CD4-positive, alpha-beta T cell treated with Interleukin-4 for 4 hours (primary cell): ENCODE measurements around the gene ATG5.

Source experiments
- DNase-seq: peaks from one replicate; pipeline ENCODE4 v3.0.0-alpha.2; 2020

The ATG5 gene

DNA sequence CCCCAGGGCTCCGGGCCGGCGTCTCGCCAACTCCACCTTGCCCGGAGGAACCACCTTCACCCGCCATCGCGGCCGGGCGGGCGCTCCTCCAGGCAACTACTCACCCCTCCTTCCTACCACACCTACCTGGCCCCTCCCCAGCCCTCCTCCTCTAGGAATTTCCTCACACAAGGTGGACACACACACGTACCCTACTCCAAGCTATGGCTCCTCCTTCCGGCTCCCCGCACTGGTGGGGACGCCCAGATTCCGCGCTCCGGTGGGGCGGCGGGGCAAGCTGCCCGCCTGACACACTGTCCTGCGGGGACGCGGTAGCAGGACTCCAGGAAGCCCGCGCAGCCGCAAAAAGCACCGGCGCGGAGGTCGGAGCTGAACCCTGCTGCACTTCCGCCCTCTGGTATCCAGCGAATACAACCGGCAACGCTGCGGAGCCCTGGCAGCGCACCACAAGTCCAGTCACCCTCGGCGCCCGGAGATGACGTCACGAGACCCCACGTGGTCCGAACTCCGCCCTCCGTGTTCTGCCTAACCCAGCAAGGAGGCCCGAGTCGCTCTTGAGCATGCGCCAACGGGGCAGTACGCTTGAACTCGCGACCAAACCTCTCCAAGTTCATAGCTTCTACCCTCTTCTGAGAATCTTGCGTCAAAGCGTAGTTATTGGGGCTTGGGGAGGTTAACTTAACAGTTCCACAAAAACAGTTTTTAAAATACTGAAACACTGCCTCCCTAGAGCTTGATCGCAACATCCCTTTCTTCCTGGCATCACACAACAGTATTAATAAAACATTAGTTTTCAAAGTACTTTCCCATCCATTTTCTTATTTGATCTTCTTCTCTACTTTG is at the start of gene ATG5:
TSS of gene ATG5 (minus strand) at position 425 of the 843 bp plus-strand sequence. CDS start 9,552 bp downstream, outside the sequence.
- DNase-seq = peak; percentile 100

DNA sequence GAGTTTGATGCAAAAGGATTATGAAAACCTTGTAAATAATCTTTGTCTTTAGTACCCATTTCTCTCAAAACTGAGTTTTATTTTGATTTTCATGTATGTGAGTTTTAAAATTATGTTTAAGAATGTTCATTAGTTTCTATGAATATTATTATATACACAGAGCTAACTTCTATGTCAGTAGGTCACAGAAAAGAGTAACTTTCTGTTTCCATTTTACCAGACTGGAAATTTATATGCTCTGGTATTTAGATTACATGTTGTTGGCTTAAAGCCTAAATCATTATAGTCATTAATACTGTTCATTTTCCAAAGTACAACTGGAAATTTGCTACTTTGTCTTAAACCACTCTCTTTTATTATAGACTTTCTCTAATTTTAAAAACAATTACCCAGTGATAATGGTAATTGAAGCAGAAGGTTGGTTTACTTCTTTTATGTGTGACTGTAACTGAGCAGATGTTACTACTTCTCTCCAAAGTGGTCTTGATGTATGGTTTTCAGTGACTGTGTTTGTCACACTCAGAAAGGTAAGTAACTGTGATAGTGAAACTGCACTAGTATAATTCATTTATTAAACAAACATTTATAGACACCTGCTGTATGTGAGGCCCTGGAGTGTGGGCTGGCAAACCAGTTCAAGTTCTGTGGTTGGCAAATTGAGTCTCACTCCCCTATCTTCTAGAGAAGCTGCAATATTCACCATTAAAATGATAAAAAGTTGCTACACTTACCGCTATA is 48.1 kb upstream of the ATG5 start:
- no peak for DNase-seq

DNA sequence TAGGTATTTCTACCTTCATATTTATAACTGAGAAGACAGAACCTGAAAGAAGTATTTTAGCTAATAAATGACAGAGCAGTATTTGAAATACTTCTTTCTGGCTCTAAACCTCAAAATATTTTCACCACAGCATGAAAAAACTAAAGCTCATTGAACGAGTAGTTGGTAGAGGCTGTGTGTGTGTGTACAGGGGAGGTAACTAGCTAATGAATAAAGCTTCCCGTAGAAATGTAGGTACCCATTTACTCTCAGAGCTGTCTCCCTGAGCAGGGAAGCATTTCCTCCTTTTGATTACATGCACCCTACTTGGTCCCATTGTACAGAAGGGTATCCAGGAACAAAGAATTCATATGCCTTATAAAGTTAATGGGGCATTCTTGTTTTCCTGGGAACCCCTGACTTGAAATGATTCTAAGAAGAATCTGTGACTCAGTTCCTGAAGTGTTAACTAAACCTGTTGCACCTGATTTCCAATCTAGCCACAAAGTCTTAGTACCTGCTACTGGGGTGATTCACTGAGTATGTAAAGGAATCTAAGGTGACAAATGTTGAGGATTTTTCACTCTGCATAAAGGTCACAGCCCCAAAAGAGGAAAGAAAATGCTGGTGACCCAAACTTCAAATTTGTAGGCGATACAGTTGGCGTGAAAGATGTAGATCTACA is 47.4 kb upstream of the ATG5 start:
- DNase-seq = no peak

DNA sequence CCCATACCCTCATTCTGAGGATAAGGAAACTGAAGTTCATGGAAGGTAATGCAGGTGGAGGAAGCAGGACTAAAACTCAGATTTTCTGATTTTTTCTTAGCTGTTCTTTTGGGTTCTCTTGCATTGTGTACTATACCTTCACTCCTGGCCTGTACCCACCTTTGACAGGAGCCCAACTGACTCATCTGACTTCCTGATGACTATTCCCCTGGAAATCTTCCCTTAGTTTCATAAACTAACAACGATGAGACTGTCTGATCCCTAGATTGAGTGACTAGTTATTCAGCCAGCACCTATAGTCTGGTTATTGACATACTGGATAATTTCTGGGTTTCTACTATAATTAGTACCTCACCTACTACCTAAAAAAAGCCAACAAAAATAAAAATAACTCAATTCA is 45.1 kb upstream of the ATG5 start:
- no peak for DNase-seq

DNA sequence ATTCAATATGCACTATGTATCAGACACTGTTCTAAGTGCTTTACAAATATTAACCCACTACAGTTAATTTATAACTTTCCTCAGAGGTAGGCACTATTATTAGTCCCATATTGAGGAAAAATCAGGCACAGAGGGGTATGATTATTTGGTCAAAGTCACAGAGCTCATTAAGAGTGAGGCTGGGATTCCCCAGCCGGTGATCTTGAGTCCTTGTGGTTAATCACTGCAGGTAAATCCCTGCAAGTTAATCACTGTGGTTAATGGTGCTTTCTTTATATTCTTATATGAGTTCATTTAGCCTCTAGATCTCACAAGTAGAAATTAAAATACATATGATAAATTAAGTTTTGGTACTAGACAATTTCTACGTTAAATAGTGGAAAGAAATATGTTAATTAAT is 44.2 kb upstream of the ATG5 start:
- DNase-seq = no peak

DNA sequence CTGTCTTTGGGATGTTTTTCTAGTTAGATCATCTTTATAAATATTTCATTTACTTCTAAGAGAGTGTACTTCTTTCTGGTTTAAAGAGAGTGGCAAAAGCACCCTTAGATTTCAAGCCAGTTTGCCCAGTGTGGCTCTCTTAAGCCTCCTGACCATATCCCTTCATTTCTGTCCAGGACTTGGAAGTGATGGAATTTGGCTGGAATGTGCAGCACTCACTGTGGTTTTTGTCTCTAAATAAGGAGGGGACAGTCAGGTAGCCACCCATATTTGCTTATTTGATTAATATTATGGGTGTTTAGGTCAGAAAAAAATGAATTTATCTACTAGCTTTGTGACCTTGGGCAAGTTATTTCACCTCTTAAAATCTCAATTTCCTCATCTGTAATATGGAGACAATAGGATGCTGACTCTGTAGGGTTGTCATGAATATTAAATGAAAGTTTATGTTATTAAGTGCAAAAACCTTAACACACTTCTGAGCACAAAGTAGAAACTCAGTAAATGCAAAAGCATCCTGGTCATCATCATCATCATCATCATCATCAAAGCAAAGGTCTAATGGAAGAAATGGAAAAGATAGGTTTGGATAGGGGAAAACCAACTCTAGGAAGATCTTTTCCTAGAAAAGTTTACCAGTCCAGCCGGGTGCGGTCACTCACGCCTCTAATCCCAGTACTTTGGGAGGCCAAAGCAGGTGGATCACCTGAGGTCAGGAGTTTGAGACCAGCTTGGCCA is 38.0 kb upstream of the ATG5 start:
- DNase-seq = no peak

DNA sequence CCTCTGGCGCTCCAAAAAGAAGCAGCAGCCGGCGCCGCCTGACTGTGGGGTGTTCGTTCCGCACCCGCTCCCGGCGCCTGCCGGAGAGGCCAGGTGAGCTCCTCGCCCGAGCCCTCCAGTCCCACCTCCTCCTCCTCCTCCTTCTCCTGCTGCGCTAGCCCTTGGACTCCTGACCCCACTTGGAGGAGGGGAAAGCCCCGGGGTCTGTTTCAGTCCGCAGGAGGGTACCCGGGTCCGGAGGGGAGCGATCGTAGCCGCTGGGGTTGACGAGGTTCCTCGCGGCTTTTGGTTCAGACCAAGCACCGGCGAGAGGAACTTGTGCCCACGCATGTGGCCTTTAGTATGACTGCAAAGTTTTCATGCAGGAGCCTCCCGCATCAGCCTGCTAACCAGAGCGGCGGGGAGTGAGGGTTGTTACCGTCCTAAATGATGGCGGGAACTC is 35.5 kb upstream of the ATG5 start:
- no peak for DNase-seq

DNA sequence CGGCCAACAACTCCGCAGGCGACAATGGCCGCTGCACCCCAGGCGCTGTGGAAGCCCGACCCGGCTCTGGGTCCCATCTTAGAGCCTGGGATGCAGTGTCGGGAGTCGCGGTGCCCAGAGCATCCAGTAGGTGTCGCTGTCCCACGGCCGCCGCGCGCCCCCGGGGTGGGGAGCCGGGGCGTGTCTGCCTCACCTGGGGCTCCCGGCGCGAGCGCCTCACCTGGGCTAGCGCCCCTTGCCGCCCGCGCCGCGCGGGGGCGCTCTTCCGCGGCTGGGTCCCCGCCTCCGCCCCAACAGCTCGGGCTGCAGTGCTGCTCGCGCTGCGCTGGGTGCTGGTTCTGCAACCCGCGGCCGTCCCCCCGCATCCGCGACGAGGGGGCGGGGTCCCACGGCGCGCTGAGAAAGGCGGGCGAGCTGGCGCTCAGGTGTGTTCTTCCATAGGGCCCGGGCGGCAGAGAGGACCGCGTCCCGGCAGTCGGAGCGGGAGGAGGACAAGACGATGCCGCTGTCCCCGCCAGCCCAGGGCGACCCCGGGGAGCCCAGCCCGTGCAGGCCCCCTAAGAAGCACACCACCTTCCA is 34.9 kb upstream of the ATG5 start, which contains the start of gene CRYBG1:
TSS of gene CRYBG1 (plus strand) at position 308 of the 579 bp plus-strand sequence. CDS start at position 500, 192 bp downstream.
- peak; percentile 61 for DNase-seq

DNA sequence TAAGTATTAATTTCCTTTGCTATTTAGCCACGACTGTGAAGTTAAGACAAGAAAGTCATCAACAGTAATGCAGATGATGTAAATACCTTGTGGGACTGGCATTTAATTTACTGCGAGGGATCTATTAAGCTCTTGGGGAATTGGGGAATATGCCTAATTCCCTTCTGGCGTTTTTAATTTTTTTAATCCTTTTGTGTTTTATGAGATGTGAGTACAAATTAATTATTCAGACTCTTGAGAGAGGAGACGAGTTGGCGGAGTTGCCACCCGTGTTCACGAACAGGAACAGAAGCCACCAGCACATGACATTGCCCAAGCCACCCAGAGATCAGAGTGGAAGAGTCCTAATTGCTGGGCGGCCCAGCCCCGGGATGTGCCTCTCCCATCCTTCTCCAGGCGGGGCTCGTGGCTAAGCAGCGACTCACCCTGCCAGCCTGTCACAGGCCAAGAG is 34.4 kb upstream of the ATG5 start:
- no peak for DNase-seq

DNA sequence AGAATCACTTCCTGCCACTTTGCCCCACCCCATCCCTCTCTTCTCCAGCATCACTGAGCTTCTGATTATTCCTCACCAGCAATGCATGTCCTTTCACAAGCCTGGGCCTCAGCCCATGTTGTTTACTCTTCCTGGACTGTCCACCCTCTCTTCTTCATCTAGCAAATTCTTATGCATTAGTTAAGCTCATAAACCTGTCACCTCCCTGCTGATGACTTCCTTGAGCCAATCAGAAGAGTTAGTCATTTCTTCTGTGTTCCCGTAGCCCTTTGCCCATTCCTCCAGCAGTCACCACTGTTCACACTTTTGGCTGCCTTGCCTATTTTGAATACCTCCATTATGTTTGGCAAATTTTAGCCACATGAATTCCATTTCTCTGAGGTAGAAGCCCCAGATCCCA is 30.8 kb upstream of the ATG5 start:
- DNase-seq = no peak

DNA sequence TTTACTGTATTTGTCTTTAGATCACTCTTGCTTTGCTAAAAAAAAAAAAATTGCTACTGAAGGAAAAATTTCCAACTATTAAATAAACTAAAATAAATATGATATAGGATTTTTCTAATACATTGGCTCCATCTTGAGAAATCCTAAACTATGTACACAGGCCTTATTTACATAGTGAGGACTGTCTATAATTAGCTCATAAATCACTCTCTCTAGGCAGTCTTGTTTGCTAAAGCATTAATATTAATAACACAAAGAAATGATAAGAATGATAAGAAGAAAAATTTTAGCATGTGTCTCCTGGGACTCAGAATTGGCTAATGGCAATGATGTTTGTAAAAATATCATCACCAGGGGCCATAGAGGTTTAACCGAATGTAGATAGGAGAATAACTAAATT is 21.7 kb upstream of the ATG5 start:
- no peak for DNase-seq

DNA sequence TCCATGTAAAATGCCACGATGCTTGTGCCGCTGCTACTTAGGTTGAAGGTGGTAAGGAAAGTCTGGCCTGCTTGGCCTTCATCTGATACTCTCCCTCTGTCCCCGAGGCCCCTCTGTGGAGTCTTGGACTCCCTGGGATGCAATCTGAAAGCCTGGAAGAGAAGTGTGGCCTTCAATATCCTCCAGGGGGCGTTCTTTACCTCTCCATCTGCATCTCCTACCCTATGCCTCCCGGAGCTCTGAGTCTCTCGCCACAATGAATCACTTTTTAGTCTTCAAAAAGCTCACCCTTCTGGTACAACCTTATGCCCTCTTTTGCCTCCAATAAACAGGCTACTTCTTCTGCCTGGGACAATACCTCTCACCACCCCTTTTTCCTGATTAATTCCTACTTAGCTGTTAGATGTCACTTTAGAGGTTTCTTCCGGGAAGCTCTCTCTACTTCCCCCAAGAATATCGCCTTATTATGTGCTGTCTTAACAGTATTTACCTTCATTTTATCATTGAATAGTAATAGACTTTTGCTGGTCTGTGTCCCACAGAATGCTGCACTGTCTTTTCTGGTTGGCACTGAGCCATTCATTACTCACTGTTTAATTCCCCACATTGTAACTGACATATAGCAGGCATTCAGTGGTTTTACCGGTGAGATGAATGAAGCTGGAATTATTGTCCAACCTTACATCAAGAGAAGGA is 13.9 kb upstream of the ATG5 start:
- peak; percentile 63 for DNase-seq

DNA sequence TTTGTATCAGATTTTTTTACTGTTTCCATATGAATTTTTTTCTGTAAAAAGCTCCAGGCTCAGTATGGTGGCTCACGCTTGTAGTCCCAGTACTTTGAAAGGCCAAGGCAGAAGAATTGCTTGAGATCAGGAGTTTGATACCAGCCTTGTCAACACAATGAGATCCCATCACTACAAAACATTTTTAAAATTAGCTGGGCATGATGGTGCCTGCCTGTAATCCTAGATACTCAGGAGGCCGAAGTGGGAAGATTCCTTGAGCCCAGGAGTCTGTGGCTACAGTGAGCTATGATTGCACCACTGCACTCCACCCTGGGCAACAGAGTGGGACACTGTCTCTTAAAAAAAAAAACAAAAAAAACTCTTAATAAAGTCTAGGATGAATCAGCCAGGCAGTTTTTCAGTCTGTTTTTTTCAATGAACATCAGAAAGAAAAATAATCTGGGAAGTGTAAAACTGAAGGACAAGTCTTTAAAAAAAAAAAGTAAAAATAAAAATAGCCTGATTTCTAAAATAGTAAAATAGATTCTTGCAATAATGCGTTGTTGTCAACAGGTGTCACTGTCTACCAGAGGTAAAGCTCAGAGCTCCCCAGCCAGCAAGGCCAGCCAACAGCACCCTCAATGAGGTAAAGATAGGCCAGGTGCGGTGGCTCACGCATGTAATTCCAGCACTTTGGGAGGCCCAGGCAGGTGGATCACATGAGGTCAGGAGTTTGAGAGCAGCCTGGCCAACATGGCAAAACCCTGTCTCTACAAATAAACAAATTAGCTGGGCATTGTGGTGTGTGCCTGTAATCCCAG is 9.3 kb upstream of the ATG5 start:
- peak; percentile 68 for DNase-seq

DNA sequence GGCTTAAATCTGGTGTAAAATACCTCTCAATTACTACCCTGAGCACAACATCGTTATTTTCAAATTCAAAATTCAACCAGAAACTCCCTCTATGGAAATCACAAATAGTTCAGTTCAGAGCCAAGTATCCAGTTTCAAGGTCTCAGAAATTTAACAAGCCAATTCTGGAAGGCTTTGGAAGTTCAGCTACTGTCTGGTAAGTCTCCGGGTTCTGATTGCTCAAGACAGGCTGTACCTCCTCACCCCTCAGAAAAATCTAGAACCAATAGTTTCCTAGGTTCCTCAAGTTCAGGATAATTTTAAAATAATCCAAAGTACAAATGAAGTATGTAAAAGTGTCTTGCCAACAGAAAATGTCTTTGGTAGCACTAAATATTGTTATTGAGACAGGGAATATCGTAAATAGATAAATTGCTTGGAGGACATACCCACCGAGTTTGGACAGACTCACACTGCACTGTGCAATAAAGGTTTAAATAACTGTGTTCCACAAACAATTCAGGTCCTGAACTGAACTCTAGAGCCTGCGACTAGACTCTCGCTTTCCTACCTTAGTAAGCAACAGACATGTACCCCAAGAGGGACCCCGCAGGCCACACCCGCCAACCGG is 729 bp downstream of the ATG5 start:
- DNase-seq = no peak

DNA sequence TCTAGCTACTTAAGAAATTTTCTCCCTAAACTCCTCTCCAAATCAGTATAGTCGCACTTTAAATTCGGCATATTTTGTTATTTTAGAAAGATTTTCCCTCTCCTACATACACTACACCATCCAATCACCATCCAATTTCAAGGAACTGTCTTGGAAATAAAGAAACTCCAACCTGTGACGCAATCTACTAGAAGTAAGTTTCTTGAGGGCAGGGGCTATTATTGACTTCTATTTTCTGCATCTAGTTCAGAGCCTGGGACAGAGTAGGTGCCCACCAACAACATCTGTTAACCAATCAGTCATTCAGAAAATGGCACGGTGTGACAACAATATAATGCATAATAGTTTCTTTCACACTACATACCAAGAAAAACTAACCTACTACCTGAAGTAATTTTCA is 3.6 kb downstream of the ATG5 start:
- no peak for DNase-seq

DNA sequence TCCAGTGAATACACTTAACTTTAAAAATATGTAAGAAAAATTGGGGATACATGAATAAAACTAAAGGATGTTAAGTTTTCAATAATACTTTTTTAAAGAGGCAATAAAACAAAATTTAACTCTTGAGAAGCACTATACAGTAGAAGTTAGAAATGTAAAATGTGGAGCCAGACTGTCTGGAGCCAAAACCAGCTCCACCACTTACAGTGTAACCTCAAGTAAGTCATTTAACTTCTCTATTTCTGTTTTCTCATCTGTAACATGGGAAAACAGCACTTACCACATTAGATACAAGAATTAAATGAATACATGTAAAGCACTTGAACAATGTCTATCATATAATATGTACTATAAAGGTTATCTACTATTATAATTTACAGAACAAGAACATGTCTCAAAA is 6.7 kb downstream of the ATG5 start:
- no peak for DNase-seq

DNA sequence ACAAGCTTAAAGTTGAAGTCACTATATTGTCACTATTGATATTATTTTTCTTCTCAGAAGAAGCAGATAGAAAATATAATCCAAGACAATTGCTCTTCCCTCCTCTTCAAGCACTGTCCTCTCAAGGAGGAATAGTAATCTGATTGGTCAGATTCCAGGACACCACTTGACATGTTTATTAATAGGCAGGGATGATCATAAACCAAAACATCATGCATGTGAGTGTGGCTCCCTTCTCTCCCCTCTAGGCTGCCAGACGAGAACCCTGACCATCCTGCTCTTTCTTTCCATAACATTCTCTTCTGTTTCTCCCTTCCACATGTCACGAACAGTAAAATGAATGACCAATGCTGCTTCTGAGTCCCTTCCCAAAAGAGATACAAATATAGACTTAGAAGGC is 7.5 kb downstream of the ATG5 start:
- no peak for DNase-seq

DNA sequence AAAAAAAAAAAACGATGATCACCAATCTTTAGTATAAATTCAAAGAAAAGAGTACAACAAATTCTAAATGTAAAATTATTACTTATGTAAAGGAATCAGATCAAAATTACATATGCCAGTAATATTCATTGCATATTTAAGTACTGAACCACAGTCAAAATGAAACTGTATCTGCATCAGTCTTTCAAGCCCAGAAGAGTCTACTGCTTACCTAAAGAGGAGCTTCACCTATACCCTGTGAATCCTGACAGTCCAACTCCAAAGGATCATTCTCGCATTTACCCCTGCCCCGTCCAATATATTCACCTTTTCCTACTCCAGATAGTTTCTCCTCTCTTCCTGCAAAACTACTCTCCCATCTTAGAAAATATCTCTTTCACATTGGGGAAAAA is 9.2 kb downstream of the ATG5 start:
- DNase-seq = no peak

DNA sequence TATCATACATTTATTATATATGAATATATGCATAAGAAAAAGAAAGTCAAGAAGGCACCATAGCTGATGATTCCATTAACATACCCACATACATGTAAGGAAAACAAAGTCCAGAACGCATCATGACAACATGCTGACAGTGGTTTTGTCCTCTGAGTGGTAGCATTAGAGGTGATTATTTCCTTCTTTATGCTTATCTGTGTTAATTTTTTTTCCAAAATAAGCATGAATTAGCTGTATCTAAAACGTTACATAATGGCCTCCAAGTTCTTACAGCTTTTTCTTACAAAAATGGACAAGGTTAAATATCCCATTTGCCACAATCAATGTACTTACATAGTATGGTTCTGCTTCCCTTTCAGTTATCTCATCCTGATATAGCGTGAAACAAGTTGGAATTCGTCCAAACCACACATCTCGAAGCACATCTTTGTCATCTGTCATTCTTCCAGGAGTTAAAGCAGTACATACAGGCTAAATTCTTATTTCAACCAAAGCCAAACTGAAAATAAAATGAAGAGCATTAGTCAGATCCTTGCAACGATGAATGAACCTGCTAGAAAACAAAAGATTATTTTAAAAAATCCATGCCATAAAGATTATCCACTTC is 9.7 kb downstream of the ATG5 start:
- no peak for DNase-seq
